ENCODE data around the gene RYR3.

RYR3 gene

GRCh38 chr15:33848011-33848410 lies 537.2 kb downstream of the RYR3 start:
- H3K4me2 ChIP-seq: no peak overlapping the region
- no peaks in the 10 kb centered on the region for H3K27me3 ChIP-seq
- no peak overlapping the region for H3K9ac ChIP-seq
- H3K36me3 ChIP-seq: no peaks in the 10 kb centered on the region
- TF ChIP-seq Cebpa-rat (IDR thresholded peaks at IDR 0.05): no peak
- no peaks in the 10 kb centered on the region for H3K9me3 ChIP-seq (replicated peaks in 1 of 11)
- no peaks in the 10 kb centered on the region for H3K4me1 ChIP-seq
- H4K20me1 ChIP-seq: no peaks in the 10 kb centered on the region
- H3K27ac ChIP-seq: no peak overlapping the region
- no peak overlapping the region for H3K4me3 ChIP-seq

DNA sequence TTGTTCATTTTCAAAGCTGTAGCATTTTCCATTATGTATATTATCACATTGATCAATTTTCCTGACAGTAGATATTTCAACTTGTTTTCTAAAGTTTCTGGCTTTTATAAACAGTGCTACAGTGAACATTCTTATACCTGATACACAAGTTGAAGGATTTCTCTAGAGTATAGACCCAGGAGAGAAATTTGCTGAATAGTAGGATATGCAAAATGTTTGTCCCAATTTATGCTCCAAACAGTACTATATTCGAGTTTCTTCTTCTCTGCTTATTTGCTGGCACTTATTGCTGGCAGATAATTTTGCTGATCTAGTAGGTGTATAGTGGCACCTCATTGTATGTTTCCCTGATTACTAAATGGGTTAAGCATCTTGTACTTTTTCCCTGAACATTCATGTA lies 540.3 kb downstream of the RYR3 start:
- Histone ChIP-seq H3K36me3 (no peaks in the 10 kb centered on the region), H3K9ac (no peak overlapping the region), H3K4me2 (no peak overlapping the region), H4K20me1 (no peaks in the 10 kb centered on the region), H3K9me3 (replicated peaks in 1 of 11) (no peaks in the 10 kb centered on the region), H3K4me1 (no peaks in the 10 kb centered on the region), H3K27me3 (no peaks in the 10 kb centered on the region), H3K4me3 (no peak overlapping the region), H3K27ac (no peak overlapping the region)
- no peak for TF ChIP-seq Cebpa-rat (IDR thresholded peaks at IDR 0.05)

GRCh38 chr15:33852094-33852493 lies 541.3 kb downstream of the RYR3 start:
- no peaks in the 10 kb centered on the region for H3K4me1 ChIP-seq
- no peak overlapping the region for H3K27ac ChIP-seq
- TF ChIP-seq Cebpa-rat (IDR thresholded peaks at IDR 0.05): no peak
- H3K27me3 ChIP-seq: no peaks in the 10 kb centered on the region
- H3K9ac ChIP-seq: no peak overlapping the region
- no peak overlapping the region for H3K4me3 ChIP-seq
- H3K9me3 ChIP-seq (replicated peaks in 1 of 11): no peaks in the 10 kb centered on the region
- H3K4me2 ChIP-seq: no peak overlapping the region
- no peaks in the 10 kb centered on the region for H3K36me3 ChIP-seq
- H4K20me1 ChIP-seq: no peaks in the 10 kb centered on the region

DNA sequence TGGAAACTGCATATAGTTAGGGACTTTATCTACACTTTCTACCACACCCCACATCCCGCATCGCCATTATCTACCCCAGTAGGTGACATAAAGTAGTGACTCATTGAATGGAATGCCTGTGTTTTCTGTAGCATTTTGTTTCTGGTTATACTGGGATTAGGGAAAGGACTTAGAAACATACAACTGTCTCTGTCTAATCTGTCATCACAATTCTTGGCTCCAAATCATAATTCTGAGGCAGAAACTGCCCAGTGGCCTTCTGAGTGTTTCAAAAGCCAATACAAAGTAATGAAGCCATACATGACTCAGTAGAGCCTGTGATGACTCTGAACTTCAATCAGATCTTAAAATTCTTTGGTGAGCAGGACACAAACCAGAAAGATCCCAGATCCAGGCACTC lies 541.8 kb downstream of the RYR3 start:
- H3K4me2 ChIP-seq: no peak overlapping the region
- H3K4me1 ChIP-seq: no peaks in the 10 kb centered on the region
- TF ChIP-seq Cebpa-rat (IDR thresholded peaks at IDR 0.05): no peak
- H3K36me3 ChIP-seq: no peaks in the 10 kb centered on the region
- no peaks in the 10 kb centered on the region for H4K20me1 ChIP-seq
- no peaks in the 10 kb centered on the region for H3K27me3 ChIP-seq
- no peak overlapping the region for H3K9ac ChIP-seq
- H3K27ac ChIP-seq: no peak overlapping the region
- H3K9me3 ChIP-seq (replicated peaks in 1 of 11): no peaks in the 10 kb centered on the region
- no peak overlapping the region for H3K4me3 ChIP-seq

- Histone ChIP-seq H3K27me3 (no peaks in the 10 kb centered on the region), H3K27ac (no peak overlapping the region), H3K9ac (no peak overlapping the region), H3K36me3 (peaks cover 0 to 13% (median 0%) of the 10 kb centered on the region in 11 experiments; a peak in 3 of 22 replicates), H3K9me3 (replicated peaks in 1 of 11) (no peaks in the 10 kb centered on the region), H3K4me2 (no peak overlapping the region), H3K4me1 (no peaks in the 10 kb centered on the region), H3K4me3 (no peak overlapping the region), H4K20me1 (no peaks in the 10 kb centered on the region)
- no peak for TF ChIP-seq Cebpa-rat (IDR thresholded peaks at IDR 0.05)
Observed at GRCh38 chr15:33857726-33858125, 547.0 kb downstream of the RYR3 start.

DNA sequence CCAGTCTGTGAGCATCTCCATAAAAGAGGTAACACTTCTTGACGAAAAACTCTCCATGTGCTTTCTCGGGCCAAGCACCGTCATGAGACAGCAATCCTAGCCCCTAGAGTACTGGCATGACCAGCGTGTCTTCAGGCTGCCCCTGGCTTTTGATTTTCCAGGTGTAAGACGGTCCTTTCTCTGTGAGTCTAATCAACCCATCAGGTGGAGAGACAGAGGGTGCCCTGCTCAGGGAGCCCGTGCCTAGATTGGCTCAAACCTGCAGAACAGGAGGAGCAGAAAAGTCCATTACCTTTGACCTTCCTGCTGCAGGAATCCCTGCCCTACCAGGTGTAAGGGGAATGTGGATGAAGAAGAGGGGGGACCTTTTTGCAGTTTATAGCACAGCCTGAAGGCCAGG lies 548.1 kb downstream of the RYR3 start:
- Histone ChIP-seq H3K4me1 (no peaks in the 10 kb centered on the region), H3K9me3 (replicated peaks in 1 of 11) (no peaks in the 10 kb centered on the region), H3K27me3 (no peaks in the 10 kb centered on the region), H3K4me2 (no peak overlapping the region), H3K36me3 (peaks cover 0 to 13% (median 0%) of the 10 kb centered on the region in 11 experiments; a peak in 5 of 22 replicates), H4K20me1 (no peaks in the 10 kb centered on the region), H3K4me3 (no peak overlapping the region), H3K27ac (no peak overlapping the region), H3K9ac (no peak overlapping the region)
- TF ChIP-seq Cebpa-rat (IDR thresholded peaks at IDR 0.05): no peak

DNA sequence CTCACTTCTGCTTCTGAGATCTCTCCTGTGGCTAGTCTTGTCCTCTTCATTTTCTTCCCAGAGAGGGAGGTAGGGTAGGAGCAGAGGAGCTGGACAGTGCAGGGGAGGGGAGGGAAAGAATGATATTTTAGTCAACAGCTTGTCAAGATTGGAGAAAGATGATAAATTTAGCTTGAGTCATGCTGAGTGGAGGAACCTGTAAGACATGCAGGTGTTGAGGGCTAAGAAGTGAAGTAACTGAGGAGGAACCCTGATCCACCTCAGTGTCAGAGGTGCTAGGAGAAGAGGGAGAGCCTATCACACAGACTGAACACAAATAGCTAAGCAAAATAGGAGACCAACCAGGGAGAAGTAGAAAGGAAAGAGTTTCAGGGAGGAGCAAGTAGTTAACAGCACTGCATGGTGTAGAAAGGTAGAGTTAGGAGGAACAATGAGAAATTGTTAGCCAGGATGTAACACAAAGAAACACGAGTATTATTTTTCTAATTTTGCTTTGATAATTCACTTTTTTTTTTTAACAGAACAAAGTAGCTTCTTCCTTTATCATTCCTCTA lies 549.3 kb downstream of the RYR3 start:
- H3K9ac ChIP-seq: no peak overlapping the region
- no peaks in the 10 kb centered on the region for H3K27me3 ChIP-seq
- no peak for TF ChIP-seq Cebpa-rat (IDR thresholded peaks at IDR 0.05)
- no peaks in the 10 kb centered on the region for H3K9me3 ChIP-seq (replicated peaks in 1 of 11)
- peaks cover 0 to 26% (median 5%) of the 10 kb centered on the region in 11 experiments; a peak in 11 of 22 replicates for H3K36me3 ChIP-seq
- H4K20me1 ChIP-seq: no peaks in the 10 kb centered on the region
- no peak overlapping the region for H3K4me2 ChIP-seq
- no peak overlapping the region for H3K27ac ChIP-seq
- no peaks in the 10 kb centered on the region for H3K4me1 ChIP-seq
- no peak overlapping the region for H3K4me3 ChIP-seq

- Histone ChIP-seq H3K4me1 (no peaks in the 10 kb centered on the region), H4K20me1 (no peaks in the 10 kb centered on the region), H3K9me3 (replicated peaks in 1 of 11) (no peaks in the 10 kb centered on the region), H3K4me2 (no peak overlapping the region), H3K27me3 (no peaks in the 10 kb centered on the region), H3K9ac (no peak overlapping the region), H3K4me3 (no peak overlapping the region), H3K36me3 (peaks cover 0 to 33% (median 8%) of the 10 kb centered on the region in 11 experiments; a peak in 12 of 22 replicates), H3K27ac (no peak overlapping the region)
- TF ChIP-seq Cebpa-rat (IDR thresholded peaks at IDR 0.05): no peak
Observed at GRCh38 chr15:33860754-33861153, 550.0 kb downstream of the RYR3 start.

DNA sequence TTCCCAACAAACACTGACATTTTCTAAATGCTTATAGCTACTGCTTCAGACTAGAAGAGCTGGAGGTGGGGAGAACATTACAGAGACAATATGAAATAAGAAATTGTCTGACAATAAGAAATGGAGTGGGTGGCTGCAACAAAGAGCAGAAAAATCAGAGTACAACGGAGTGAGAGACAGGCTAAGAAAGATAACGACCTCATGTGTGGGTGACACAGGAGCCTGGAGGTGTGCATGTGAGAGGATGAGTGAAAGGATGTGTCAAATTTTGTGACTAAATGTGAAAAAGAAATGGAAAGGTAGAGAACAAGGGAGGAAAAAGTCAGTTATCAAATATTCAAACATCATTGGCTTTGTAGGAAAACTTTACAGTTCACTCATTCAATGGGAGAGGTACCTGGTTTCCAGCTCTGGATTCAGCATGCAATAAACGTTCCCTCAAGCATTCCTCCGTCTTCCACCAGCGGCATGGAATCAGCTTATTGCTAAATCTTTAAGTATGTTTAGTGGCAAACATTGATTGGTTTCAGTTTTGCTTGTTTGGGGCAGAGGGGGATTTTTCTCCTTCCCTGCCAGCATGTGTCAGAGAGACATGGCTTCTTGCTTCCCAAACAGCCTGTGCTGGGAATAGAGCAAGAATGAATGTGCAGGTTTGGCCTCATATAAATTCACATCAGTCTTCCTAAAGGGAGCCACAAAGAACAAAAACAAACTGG lies 553.8 kb downstream of the RYR3 start:
- no peak overlapping the region for H3K27ac ChIP-seq
- TF ChIP-seq Cebpa-rat (IDR thresholded peaks at IDR 0.05): no peak
- no peaks in the 10 kb centered on the region for H3K4me1 ChIP-seq
- no peaks in the 10 kb centered on the region for H3K27me3 ChIP-seq
- no peak overlapping the region for H3K4me2 ChIP-seq
- no peaks in the 10 kb centered on the region for H4K20me1 ChIP-seq
- H3K4me3 ChIP-seq: no peak overlapping the region
- peaks cover 0 to 39% (median 23%) of the 10 kb centered on the region in 11 experiments; a peak in 14 of 22 replicates for H3K36me3 ChIP-seq
- H3K9ac ChIP-seq: no peak overlapping the region
- H3K9me3 ChIP-seq (replicated peaks in 1 of 11): no peaks in the 10 kb centered on the region

DNA sequence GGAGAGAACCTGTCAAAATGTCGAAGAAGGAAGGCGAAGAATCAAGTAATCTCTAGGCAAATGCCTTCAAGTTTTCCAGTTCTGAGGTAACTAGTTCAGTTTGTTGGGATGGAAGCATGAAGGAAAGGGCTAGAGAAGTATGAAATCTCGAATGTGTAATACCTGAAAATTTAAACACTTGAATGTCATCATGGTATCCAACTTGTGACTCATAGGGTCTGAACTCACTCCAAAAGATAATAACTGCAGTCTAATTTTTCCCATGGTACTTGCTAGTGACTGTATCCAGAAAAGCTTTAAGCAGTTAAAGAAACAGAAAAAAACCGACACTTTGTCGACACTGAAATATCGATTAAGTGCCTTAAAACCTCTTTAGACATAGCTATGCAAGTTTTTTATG lies 554.6 kb downstream of the RYR3 start:
- Histone ChIP-seq H3K9me3 (replicated peaks in 1 of 11) (no peaks in the 10 kb centered on the region), H3K27ac (no peak overlapping the region), H4K20me1 (no peaks in the 10 kb centered on the region; a peak in 1 of 22 replicates), H3K27me3 (no peaks in the 10 kb centered on the region), H3K4me2 (no peak overlapping the region), H3K4me3 (no peak overlapping the region), H3K4me1 (no peaks in the 10 kb centered on the region), H3K9ac (no peak overlapping the region), H3K36me3 (peaks cover 0 to 37% (median 23%) of the 10 kb centered on the region in 11 experiments; a peak in 14 of 22 replicates)
- TF ChIP-seq Cebpa-rat (IDR thresholded peaks at IDR 0.05): no peak
